HK-2 (cell line): ENCODE results near the gene TMEM120B.

Source experiments
- DNase-seq: peaks from one replicate; pipeline ENCODE4 v3.0.0-alpha.2; 2018; ENCODE audit not compliant: unreplicated experiment

TMEM120B gene

GRCh38 chr12:121819212-121819949 lies 106.8 kb downstream of the TMEM120B start:
- no peak for DNase-seq

DNA sequence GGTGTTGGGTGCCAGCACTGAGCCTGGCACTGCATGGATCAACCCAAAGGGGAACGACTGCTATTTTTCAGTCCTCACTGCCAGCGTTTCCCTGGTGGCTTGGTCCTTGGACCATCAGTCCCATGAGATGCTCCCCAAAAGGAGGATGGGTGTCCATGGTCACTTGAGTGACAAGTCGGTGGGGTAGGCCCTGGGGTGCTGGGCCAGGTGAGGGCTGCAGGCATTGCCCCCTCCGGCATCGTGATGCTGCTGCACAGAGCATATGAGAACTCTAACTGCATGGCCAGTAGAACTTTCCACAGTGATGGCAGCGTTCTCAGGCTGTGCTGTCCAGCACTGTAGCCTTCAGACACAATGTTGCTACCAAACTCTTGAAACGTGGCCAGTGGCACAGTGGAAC lies 107.5 kb downstream of the TMEM120B start:
- DNase-seq = no peak

GRCh38 chr12:121822393-121823100 lies 110.0 kb downstream of the TMEM120B start:
- DNase-seq = no peak

GRCh38 chr12:121823101-121823726 lies 110.7 kb downstream of the TMEM120B start:
- no peak for DNase-seq

DNA sequence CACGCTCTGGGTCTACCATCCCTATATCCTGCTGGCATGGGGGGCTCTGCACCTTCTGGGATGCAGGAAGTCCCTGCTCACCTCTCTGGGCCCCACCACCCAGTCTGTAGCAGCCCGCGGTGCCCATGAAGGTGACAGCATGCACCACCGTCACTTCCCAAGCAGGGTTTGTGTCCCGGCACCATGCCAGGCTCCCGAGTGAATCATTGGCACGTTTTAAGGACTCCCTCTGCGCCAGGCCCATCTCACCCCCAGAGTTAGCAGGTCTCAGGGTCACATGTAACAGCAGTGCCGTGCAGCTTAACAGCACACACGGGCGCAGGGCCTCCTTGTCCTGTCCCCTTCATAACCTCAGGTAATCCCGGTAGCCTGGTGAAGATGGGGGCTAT lies 111.2 kb downstream of the TMEM120B start:
- DNase-seq = no peak

DNA sequence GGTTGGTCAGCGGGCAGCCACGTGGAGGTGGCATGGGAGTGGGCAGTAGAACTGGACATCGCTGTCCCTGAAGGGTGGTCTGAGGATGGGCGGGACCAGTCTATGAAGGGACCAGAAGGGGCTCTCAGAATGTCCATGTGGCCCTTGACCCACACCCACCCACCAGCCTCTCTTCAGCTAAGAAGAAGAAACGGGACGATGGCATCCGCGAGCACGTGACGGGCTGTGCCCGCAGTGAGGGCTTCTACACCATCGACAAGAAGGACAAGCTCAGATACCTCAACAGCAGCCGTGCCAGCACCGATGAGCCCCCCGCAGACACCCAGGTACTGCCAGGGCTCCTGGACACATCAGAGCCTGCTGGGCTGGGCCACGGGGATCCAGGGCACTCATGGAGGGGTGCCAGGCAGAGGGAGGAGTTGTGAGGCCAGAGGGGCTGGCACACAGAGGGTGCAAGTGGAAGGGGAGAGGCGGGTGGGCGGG lies 112.5 kb downstream of the TMEM120B start:
- DNase-seq = no peak

- DNase-seq = no peak
Measured at GRCh38 chr12:121826318-121827150, 114.0 kb downstream of the TMEM120B start.

- DNase-seq = no peak
Measured at GRCh38 chr12:121827351-121828099, 115.0 kb downstream of the TMEM120B start.

DNA sequence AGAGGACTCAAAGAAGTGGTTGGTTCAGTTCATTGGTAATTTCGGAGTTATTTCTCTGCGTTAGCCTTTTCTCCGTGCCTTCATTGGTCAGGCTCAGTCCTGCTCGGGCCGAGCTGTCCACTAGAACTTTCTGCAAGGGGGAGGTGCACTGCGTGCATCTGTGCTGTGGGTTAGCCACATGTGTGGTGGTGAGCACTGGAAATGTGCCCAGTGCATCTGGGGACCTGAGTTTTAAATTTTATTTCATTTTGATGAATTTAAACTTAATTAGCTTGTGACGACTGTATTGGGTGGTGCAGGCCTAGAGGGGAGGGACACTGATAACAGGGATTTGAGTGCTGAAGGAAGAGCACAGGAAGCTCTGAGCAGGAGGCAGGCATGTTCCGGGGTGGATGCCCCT lies 115.8 kb downstream of the TMEM120B start:
- no peak for DNase-seq

- no peak for DNase-seq
Measured at GRCh38 chr12:121828826-121829225, 116.3 kb downstream of the TMEM120B start.

GRCh38 chr12:121829250-121829918 lies 116.8 kb downstream of the TMEM120B start:
- DNase-seq = no peak

DNA sequence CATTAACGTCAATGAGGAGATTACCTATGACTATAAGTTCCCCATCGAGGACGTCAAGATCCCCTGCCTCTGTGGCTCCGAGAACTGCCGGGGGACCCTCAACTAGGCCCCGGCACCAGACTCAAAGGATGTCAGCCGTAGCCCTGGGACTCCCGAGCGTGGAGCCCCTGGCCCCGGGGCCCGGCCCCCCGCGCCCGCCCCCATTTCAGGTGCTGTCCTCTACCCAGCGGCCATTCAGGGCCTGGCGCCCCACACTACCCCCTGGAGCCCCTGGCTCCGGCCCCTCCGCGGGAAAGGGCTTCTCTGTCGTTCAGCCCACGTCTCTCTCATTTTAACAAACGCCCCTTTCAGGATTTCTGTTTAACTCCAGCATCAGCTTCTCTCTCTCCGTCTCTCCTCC lies 117.6 kb downstream of the TMEM120B start:
- DNase-seq = no peak

DNA sequence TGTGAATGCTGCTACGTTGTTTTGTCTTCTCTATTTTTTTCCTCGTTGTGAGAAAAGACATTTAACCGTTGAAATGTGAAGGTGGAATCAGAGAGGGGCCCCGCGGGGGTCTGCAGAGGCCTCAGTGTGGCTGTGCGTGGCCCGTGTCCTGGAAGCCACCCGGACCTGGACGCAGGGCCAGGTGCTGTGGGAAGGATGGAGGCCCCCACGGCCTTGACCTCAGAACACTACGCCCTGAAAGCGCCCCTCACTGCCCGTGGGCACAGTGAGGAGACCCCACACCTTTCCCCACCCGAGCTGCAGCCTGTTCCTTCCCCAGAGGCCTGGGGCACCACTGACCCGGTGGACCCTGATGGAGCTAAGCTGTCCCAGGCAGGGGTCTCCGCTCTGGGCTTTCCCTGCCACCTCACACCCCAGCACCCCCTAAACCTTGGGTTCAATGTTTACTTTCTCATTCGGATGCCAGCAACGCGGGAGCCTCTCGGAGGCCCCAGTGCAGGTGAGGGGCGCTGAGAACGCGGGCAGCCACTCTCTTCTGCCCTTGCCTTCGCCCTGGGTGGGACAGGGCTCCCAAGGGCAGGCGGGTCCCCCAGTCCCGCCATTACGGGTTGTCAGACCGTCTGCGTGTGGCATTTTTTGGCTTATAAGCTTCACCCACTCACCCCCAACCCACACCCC lies 118.2 kb downstream of the TMEM120B start:
- no peak for DNase-seq
